Peyer's patch (tissue), 4 donors: ENCODE measurements around the gene PIEZO2. TPM values are rescaled to one million over a fixed set of nuclear protein-coding genes. Genes with fewer than 3 reads are reported as not detected.

Experiments
- DNase-seq, 3 donors: peaks; one replicate each; pipeline ENCODE4 v3.0.0-alpha.2; 2017 to 2019
- H3K27ac ChIP-seq, 4 donors: fragments of 200-600 bp; sonication (generic); one replicate each; pipeline ENCODE4 v1.5.1; 2016 to 2019
- H3K27me3 ChIP-seq, 2 donors: fragments of 200-600 bp; sonication (generic); one replicate each; pipeline ENCODE4 v1.5.1; 2019
- H3K36me3 ChIP-seq, 3 donors: fragments of 200-600 bp; sonication (generic); one replicate each; pipeline ENCODE4 v1.5.1; 2016 to 2019
- H3K4me1 ChIP-seq, 4 donors: fragments of 200-600 bp; sonication (generic); one replicate each; pipeline ENCODE4 v1.5.1; 2016 to 2019
- H3K4me3 ChIP-seq, 4 donors: fragments of 200-600 bp; sonication (generic); 1 replicate in 3 of 4; 2 replicates in 1 of 4; pipeline ENCODE4 v1.5.1; 2016 to 2019; ENCODE audit warnings: mild to moderate bottlenecking in 1 of 4
- H3K9me3 ChIP-seq, 4 donors: fragments of 200-600 bp; sonication (generic); one replicate each; pipeline ENCODE4 v1.5.1; 2016 to 2019; ENCODE audit warnings: mild to moderate bottlenecking in 1 of 4
- CTCF ChIP-seq, 6 experiments: fragments of 450-650 bp in 4 of 6; fragments of 200-600 bp in 2 of 6; sonication (generic) in 1 of 6; IDR thresholded peaks; one replicate each; pipeline ENCODE4 v1.5.1; 2017 to 2019; ENCODE audit warnings: antibody characterized with exemption in 6 of 6, mild to moderate bottlenecking in 3 of 6, moderate library complexity in 1 of 6
- POLR2A ChIP-seq, 2 donors: fragments of 450-650 bp; IDR thresholded peaks; one replicate each; pipeline ENCODE4 v1.5.1; 2017; ENCODE audit warnings: antibody characterized with exemption in 2 of 2, mild to moderate bottlenecking in 2 of 2, moderate library complexity in 2 of 2
- total RNA-seq, 4 donors: library from RNA; depleted of rRNA; stranded (reverse); fragments of >200 nt; gene quantifications; one replicate each; pipeline ENCODE4 v1.1.0, GENCODE V29; 2016

The PIEZO2 gene
- total RNA-seq, 4 donors from 2014 or later, result 0.85 to 5.8 (median 4.5) TPM

GRCh38 chr18:10898417-10898974 lies 250.9 kb downstream of the PIEZO2 start:
- no peaks in the 10 kb centered on the region for H3K36me3 ChIP-seq
- no peak for TF ChIP-seq CTCF (IDR thresholded peaks at IDR 0.05)
- TF ChIP-seq POLR2A (IDR thresholded peaks at IDR 0.05), result no peak

GRCh38 chr18:10896851-10897250 lies 252.5 kb downstream of the PIEZO2 start:
- no peak for TF ChIP-seq CTCF (IDR thresholded peaks at IDR 0.05)
- TF ChIP-seq POLR2A (IDR thresholded peaks at IDR 0.05), result no peak
- Histone ChIP-seq H3K4me1 (no peaks in the 10 kb centered on the region), H3K27ac (no peak overlapping the region), H3K27me3 (no peaks in the 10 kb centered on the region), H3K4me3 (no peak overlapping the region), H3K9me3 (no peaks in the 10 kb centered on the region), H3K36me3 (no peaks in the 10 kb centered on the region)
- no peak for DNase-seq

More at GRCh38 chr18:10898417-10898974, 250.9 kb downstream of the PIEZO2 start:
- no peak overlapping the region for H3K4me3 ChIP-seq
- no peak overlapping the region for H3K27ac ChIP-seq
- no peaks in the 10 kb centered on the region for H3K4me1 ChIP-seq
- H3K27me3 ChIP-seq, result no peaks in the 10 kb centered on the region
- no peak for DNase-seq
- H3K9me3 ChIP-seq, result no peaks in the 10 kb centered on the region

- H3K36me3 ChIP-seq, result no peaks in the 10 kb centered on the region
- H3K9me3 ChIP-seq, result no peaks in the 10 kb centered on the region
- no peak overlapping the region for H3K4me3 ChIP-seq
- no peak for DNase-seq
- TF ChIP-seq POLR2A (IDR thresholded peaks at IDR 0.05) (no peak), CTCF (IDR thresholded peaks at IDR 0.05) (no peak)
- H3K27me3 ChIP-seq, result no peaks in the 10 kb centered on the region
- no peaks in the 10 kb centered on the region for H3K4me1 ChIP-seq
- H3K27ac ChIP-seq, result no peak overlapping the region
Observed at GRCh38 chr18:10895976-10896375, 253.4 kb downstream of the PIEZO2 start.

GRCh38 chr18:10894501-10894900 lies 254.9 kb downstream of the PIEZO2 start:
- H3K4me3 ChIP-seq, result no peak overlapping the region
- TF ChIP-seq CTCF (IDR thresholded peaks at IDR 0.05), result no peak
- no peak for TF ChIP-seq POLR2A (IDR thresholded peaks at IDR 0.05)
- no peaks in the 10 kb centered on the region for H3K36me3 ChIP-seq
- H3K4me1 ChIP-seq, result no peaks in the 10 kb centered on the region
- DNase-seq, result no peak
- no peaks in the 10 kb centered on the region for H3K27me3 ChIP-seq
- no peaks in the 10 kb centered on the region for H3K9me3 ChIP-seq
- H3K27ac ChIP-seq, result no peak overlapping the region

GRCh38 chr18:10893761-10894160 lies 255.6 kb downstream of the PIEZO2 start:
- no peak for TF ChIP-seq CTCF (IDR thresholded peaks at IDR 0.05)
- TF ChIP-seq POLR2A (IDR thresholded peaks at IDR 0.05), result no peak
- Histone ChIP-seq H3K27ac (no peak overlapping the region), H3K36me3 (no peaks in the 10 kb centered on the region), H3K4me3 (no peak overlapping the region), H3K9me3 (no peaks in the 10 kb centered on the region), H3K27me3 (no peaks in the 10 kb centered on the region), H3K4me1 (no peaks in the 10 kb centered on the region)
- no peak for DNase-seq

GRCh38 chr18:10893196-10893595 lies 256.2 kb downstream of the PIEZO2 start:
- Histone ChIP-seq H3K4me1 (no peaks in the 10 kb centered on the region), H3K27ac (no peak overlapping the region), H3K4me3 (no peak overlapping the region), H3K36me3 (no peaks in the 10 kb centered on the region), H3K9me3 (no peaks in the 10 kb centered on the region), H3K27me3 (no peaks in the 10 kb centered on the region)
- no peak for DNase-seq
- TF ChIP-seq CTCF (IDR thresholded peaks at IDR 0.05), result no peak
- TF ChIP-seq POLR2A (IDR thresholded peaks at IDR 0.05), result no peak
